ENCODE results near the gene PRKX. TPM values are rescaled to one million over a fixed set of nuclear protein-coding genes. Genes with fewer than 3 reads are reported as not detected.

Gene PRKX
- total RNA-seq, 4 donors from 2014 or later: 11.5 to 22.1 (median 18.1) TPM

- TF ChIP-seq CTCF (IDR thresholded peaks at IDR 0.05; ENCODE audit: low read depth): no peak
Observed at GRCh38 chrX:3728454-3728853, 15.0 kb upstream of the PRKX start.

GRCh38 chrX:3717742-3718420 is 4.4 kb upstream of the PRKX start:
- TF ChIP-seq CTCF (IDR thresholded peaks at IDR 0.05; ENCODE audit: low read depth): no peak

GRCh38 chrX:3715921-3716320 is 2.5 kb upstream of the PRKX start:
- TF ChIP-seq CTCF (IDR thresholded peaks at IDR 0.05; ENCODE audit: low read depth): no peak

- TF ChIP-seq CTCF (IDR thresholded peaks at IDR 0.05; ENCODE audit: low read depth): no peak
Observed at GRCh38 chrX:3713937-3714434, 537 bp upstream of the PRKX start.

- no peak for TF ChIP-seq CTCF (IDR thresholded peaks at IDR 0.05; ENCODE audit: low read depth)
Observed at GRCh38 chrX:3712870-3713224, 602 bp downstream of the PRKX start.

- TF ChIP-seq CTCF (IDR thresholded peaks at IDR 0.05; ENCODE audit: low read depth): no peak
Observed at GRCh38 chrX:3712051-3712869, 1.2 kb downstream of the PRKX start.

- no peak for TF ChIP-seq CTCF (IDR thresholded peaks at IDR 0.05; ENCODE audit: low read depth)
Observed at GRCh38 chrX:3711331-3711917, 2.0 kb downstream of the PRKX start.
